Activated naive CD4-positive, alpha-beta T cell treated with anti-CD3 and anti-CD28 coated beads, Interleukin-2, amount 50 U/mL, for 24 hours (primary cell): Measurements from ENCODE around the gene INPP5K.
"Not testable (repeated sequence)": the region's sequence is repeated elsewhere in the genome, so short reads cannot be mapped to it uniquely, and the experiment has no call there.

Experiments
- H3K27ac Mint-ChIP-seq: one replicate; pipeline ENCODE4 v1.8.0; 2021; ENCODE audit warnings: mild to moderate bottlenecking, mixed read lengths
- H3K27me3 Mint-ChIP-seq: one replicate; pipeline ENCODE4 v1.8.0; 2021; ENCODE audit warnings: mixed read lengths
- H3K36me3 Mint-ChIP-seq: one replicate; pipeline ENCODE4 v1.8.0; 2021; ENCODE audit warnings: mixed read lengths
- H3K4me1 Mint-ChIP-seq: one replicate; pipeline ENCODE4 v1.8.0; 2021; ENCODE audit warnings: mixed read lengths
- H3K4me3 Mint-ChIP-seq: one replicate; pipeline ENCODE4 v1.8.0; 2021; ENCODE audit warnings: mild to moderate bottlenecking, mixed read lengths
- H3K9me3 Mint-ChIP-seq: one replicate; pipeline ENCODE4 v1.8.0; 2021; ENCODE audit warnings: mixed read lengths

The INPP5K gene

DNA sequence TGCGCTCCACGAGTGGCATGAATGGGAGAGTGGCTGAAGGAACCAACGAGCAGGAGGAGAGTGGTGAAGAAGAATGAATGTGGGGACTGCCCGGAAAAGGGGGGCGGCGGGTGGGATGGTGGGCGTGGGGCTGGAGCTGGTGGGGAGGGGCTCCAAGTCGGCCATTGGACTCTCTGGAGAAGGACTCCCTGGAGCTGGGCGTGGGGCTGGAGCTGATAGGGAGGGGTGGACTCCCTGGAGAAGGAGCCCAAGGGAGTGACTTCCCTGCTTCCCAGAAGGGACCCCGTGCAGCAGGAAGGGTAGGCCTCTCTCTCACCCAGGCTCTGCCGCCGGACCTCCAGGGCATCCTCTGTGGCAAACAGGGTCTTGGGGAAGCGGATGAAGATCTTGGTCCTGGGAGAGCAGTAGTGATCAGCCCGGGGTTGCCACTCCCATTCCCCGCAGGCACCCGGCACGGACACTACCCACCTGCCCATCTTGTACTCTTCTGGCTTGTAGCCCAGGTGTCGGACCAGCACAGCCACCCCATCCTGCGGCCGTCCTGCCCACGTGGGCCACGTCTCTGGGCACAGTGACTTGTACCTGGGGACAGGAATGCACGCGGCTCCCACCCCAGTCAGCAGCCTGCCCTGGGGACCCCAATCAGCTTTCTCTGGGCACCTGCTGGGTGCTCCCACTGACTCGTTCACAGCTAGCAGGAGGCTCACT, 45.5 kb downstream of the INPP5K start:
- Mint-ChIP-seq H3K9me3 (no peaks in the 10 kb centered on the region), H3K36me3 (peaks cover 9% of the 10 kb centered on the region), H3K27ac (no peak overlapping the region), H3K27me3 (no peaks in the 10 kb centered on the region), H3K4me1 (peaks cover 17% of the 10 kb centered on the region), H3K4me3 (no peak overlapping the region)

DNA sequence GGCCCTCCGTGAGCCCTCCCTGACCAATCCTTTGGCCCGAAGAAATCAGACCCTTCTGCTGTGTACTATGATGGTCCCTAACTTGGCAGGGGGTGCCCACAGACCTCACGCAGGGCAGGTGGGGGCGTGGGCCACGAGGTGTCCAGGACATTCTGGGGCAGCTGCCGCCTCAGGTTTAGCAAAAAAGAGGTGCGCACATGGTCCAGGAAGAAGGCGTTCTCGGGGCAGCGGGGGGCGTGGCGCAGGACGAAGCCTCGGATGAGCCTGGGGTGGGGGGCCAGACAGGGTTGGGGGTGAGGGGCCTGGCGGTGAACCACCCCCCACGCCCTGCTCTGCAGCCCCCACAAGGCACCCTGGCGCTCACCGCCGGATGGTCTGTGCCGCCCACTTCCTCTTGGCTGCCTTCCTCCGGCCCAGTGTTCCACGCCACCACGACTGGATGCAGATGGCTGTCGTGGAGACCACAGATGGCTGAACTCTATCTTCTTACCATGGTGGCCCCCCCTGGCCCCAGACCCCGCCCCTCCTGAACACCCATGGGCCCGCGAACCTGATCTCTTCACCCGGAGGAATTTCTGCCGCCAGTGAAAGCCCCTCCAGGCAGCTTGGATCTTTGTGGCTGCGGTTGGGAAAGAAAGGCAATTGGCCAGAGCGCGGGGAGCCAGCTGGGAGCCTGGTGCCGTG, 46.2 kb downstream of the INPP5K start:
- peaks cover 17% of the 10 kb centered on the region for H3K4me1 Mint-ChIP-seq
- no peaks in the 10 kb centered on the region for H3K27me3 Mint-ChIP-seq
- H3K9me3 Mint-ChIP-seq, result no peaks in the 10 kb centered on the region
- H3K27ac Mint-ChIP-seq, result no peak overlapping the region
- H3K36me3 Mint-ChIP-seq, result peaks cover 9% of the 10 kb centered on the region
- no peak overlapping the region for H3K4me3 Mint-ChIP-seq

DNA sequence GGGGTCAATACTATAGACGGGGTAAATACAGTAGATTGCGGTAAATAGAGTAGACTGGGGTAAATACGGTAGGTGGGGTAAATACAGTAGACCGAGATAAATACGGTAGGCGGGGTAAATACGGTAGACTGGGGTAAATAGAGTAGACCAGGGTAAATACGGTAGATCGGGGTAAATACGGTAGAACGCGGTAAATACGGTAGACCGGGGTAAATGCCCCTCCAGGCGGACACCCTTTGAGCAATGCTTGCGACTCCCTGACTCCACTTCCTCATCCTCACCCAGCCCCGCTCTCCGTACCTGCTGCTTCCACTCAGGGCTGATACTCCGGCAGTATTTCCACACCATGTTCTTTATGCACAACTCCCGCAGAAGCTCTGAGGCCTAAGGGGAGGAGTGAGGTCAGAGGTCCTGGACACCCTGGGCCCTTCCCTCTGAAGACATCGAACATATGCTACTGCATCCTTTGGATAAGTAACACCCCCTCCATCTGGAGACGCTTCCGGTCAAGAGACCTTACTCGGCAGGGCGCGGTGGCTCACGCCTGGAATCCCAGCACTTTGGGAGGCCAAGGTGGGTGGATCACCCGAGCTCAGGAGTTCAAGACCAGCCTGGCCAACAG, 47.1 kb downstream of the INPP5K start:
- no peaks in the 10 kb centered on the region for H3K9me3 Mint-ChIP-seq
- no peak overlapping the region for H3K27ac Mint-ChIP-seq
- H3K4me3 Mint-ChIP-seq, result no peak overlapping the region

DNA sequence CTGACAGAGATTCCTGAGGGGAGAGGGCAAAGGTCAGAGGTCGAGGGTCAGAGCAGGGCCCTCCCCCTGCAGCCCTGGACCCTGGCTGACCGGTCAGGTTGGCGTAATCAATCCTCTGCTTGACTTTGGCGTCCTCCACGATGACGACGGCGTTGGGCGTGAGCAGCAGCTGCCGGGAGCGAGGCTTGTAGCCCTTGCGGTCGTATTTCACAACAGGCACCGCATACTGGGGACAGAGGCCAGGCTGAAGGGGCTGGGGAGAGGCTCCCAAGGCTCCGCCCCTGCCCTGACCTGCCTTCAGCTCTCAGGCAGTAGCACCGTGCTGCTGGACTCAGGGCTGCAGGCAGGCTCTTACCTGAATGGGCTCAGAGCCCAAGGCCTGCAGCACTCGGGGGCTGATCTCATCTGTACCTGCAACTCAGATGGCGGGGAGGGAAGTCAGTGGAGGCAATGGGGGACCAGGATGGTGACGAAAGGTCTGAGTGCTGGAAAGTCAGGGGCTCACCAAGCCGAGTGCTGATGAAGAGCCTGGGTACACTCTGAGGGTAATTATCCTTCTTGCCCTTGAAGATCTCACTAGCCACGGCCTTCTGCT, 48.4 kb downstream of the INPP5K start:
- Mint-ChIP-seq H3K36me3 (peaks cover 9% of the 10 kb centered on the region), H3K27me3 (peaks cover 1% of the 10 kb centered on the region), H3K4me1 (peaks cover 14% of the 10 kb centered on the region), H3K27ac (no peak overlapping the region), H3K4me3 (no peak overlapping the region), H3K9me3 (no peaks in the 10 kb centered on the region)

More for the DNA sequence above, 47.1 kb downstream of the INPP5K start:
- H3K27me3 Mint-ChIP-seq, result peaks cover 1% of the 10 kb centered on the region
- H3K4me1 Mint-ChIP-seq, result peaks cover 17% of the 10 kb centered on the region
- H3K36me3 Mint-ChIP-seq, result peaks cover 9% of the 10 kb centered on the region

DNA sequence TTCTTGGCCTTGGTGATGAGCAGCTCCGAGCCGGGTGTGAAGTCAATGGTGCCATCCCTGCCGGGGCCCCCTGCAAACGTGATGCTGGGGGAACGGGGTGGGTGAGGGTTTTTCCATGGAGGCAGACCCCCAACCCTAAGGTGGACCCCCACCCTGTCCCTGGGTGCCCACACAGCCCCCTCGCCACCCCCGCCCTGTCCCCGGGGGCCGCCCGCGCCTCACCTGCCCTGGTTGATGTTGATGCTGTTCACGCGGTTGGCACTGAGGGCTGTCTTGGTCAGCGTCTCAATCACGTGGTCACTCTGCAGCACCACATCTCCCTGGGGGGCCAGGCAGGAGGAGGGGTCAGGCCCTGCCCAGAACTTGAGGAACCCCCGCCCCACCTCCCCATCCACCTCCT, 49.2 kb downstream of the INPP5K start:
- H3K27me3 Mint-ChIP-seq, result peaks cover 1% of the 10 kb centered on the region
- H3K9me3 Mint-ChIP-seq, result no peaks in the 10 kb centered on the region
- no peak overlapping the region for H3K4me3 Mint-ChIP-seq
- peaks cover 15% of the 10 kb centered on the region for H3K4me1 Mint-ChIP-seq
- no peak overlapping the region for H3K27ac Mint-ChIP-seq
- H3K36me3 Mint-ChIP-seq, result peaks cover 9% of the 10 kb centered on the region

DNA sequence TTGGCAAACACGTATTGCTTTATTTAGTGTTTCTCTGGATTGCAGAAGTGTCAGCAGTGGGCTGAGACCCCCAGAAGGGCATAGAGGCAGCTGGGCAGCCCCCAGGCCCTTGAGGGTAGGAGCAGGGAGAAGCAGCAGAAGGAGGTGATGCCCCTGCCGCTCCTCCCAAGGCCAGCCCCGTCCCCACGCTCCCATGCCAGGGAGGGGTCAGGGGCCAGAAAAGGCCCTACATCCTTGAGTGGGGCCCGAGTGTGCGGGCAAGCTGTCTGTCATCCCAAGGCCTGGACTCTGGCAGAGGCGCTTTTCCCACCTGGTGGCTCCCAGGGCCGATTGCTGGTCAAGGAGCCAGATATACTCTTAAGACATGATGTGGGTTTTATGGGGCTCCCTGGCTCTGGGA, 52.2 kb downstream of the INPP5K start:
- peak overlapping the region; percentile 85 for H3K27ac Mint-ChIP-seq
- no peaks in the 10 kb centered on the region for H3K9me3 Mint-ChIP-seq
- peaks cover 36% of the 10 kb centered on the region for H3K4me1 Mint-ChIP-seq
- peaks cover 1% of the 10 kb centered on the region for H3K27me3 Mint-ChIP-seq
- no peak overlapping the region for H3K4me3 Mint-ChIP-seq
- peaks cover 7% of the 10 kb centered on the region for H3K36me3 Mint-ChIP-seq

DNA sequence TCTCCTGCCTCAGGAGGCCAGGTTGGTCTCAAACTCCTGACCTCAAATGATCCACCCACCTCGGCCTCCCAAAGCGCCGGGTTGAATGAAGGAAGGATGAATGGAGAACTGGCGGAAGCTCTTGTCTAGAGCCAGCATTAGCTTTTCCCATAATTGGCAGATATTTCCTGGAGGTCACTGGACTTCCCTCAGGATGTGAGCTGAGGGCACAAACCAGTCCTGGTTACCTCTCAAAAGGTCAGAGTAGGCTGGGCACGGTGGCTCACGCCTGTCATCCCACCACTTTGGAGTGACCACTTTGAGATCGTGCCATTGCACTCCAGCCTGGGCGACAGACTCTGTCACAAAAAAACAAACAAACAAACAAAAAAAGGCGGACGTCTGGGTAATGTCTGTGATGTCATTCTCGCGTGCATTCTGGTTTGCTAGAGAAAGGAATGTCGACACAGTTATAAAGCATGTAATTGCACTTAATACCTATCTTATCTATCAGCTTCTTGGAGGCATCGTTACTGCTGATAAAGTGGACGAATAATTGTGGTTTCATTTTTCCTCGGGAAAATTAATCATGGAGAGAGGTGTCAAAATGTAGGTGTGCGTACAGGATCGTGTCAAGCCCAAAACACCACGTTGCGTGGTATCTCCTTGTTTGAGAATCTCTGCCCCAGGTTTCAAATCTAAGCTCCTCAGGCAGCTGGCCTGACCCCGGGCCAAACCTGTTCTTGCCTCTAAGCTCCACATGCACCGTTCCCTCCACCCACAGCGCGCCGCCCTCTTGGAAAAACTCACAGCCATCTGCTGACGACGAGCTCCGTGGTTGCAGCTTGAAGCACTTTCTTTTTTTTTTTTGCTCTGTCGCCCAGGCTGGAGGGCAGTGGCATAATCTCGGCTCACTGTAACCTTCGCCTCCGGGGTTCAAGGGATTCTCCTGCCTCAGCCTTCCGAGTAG, 54.0 kb downstream of the INPP5K start:
- Mint-ChIP-seq H3K4me1 (peaks cover 36% of the 10 kb centered on the region), H3K4me3 (peak overlapping the region; percentile 75), H3K27ac (peak overlapping the region; percentile 41), H3K27me3 (peaks cover 1% of the 10 kb centered on the region), H3K9me3 (no peaks in the 10 kb centered on the region), H3K36me3 (no peaks in the 10 kb centered on the region)

DNA sequence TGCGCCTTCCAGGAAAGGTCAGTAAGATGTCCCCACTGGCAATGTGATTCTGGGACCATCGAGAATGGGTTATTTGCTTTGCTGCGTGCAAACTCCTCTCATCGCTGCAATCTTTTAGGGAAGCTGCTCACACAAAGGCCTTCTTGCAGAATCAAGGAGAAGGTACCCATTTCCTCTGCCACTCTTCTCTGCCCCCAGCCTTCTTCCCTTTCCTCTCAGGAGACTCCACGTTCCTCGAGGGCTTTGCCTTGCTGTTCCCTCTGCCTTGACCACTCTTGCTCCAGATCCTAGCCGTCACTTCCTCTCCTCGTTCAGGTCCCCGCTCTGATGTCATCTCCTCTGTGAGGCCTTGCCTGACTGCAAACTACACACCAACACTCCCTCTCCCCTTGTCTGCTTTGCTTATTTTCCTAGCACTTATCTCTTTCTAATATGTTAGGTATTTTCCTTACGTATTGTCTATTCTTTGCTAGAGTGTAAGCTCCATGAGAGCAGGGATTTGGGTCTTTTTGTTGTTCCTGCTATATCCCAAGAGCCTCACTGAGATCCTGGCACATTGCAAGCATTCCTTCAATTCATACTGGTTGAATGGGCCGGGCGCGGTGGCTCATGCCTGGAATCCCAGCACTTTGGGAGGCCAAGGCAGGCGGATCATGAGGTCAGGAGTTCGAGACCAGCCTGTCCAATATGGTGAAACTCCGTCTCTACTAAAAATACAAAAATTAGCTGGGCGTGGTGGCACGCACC, 55.0 kb downstream of the INPP5K start:
- no peaks in the 10 kb centered on the region for H3K9me3 Mint-ChIP-seq
- H3K27me3 Mint-ChIP-seq, result peaks cover 1% of the 10 kb centered on the region
- H3K4me1 Mint-ChIP-seq, result peaks cover 42% of the 10 kb centered on the region
- no peaks in the 10 kb centered on the region for H3K36me3 Mint-ChIP-seq
- no peak overlapping the region for H3K4me3 Mint-ChIP-seq
- peak overlapping the region; percentile 53 for H3K27ac Mint-ChIP-seq

DNA sequence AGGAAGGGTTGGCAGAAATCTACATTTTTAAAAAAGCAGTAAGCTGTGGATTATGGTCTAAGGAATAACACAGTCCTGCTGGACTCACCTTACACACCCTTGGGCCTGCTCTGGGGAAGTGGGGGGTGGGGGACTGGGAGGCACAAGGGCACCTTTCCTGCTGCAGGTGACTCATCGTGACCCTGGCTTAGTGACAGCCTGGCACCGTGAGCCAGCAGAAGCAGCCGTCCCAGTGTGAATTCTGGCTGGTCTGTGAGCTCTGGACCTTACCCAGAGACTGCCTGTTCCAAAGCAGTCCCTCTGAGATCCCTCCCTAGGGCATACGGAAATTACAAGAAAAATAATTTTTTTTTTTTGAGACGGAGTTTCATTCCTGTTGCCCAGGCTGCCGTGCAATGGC, 56.2 kb downstream of the INPP5K start:
- Mint-ChIP-seq H3K9me3 (no peaks in the 10 kb centered on the region), H3K4me3 (no peak overlapping the region), H3K27ac (no peak overlapping the region), H3K27me3 (peaks cover 1% of the 10 kb centered on the region), H3K4me1 (peaks cover 44% of the 10 kb centered on the region), H3K36me3 (no peaks in the 10 kb centered on the region)

DNA sequence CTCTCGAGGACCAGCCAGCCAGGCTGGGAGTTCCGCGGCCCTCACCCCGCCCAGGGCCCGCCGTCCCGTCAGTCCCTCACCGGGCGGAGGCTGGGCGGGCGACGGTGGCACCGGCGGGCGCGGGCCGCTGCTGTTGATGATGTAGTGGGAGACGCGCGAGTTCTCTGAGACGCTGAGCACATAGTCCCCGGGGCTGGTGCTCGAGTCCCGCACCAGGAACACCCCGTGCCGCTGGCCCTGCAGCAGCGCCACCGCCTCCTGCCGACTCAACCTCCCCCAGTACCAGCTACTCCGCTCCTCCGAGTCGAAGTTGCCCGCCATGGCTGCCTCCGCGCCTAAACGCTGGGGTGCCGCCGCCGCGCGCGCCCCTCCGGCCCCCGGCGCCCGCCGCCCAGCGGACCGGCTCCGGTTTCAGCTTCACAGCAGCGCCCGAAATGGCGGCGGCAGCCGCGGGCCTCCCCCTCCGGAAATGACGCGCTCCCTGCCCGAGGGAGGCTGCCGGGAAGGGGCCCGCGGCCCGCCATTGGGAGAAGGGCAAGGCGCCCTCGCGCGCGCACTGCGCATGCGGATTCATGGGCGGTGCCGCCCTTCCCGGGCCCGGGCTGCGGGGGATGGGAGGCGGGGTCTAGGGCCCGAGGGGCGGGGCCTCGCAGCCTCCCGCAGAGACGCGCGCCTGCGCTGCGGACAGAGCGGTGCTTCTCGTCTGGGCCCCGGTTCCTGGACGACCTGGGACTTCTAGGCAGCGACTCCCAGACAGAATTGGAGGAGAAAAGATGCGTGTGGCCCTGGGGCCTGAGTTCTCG, 60.4 kb downstream of the INPP5K start, which contains the start of gene CRK:
CRK (minus strand) TSS at position 436 of the 803 bp plus-strand sequence; CDS start at position 321, 115 bp downstream.
- Mint-ChIP-seq H3K36me3 (peaks cover 3% of the 10 kb centered on the region), H3K4me1 (peaks cover 56% of the 10 kb centered on the region)

DNA sequence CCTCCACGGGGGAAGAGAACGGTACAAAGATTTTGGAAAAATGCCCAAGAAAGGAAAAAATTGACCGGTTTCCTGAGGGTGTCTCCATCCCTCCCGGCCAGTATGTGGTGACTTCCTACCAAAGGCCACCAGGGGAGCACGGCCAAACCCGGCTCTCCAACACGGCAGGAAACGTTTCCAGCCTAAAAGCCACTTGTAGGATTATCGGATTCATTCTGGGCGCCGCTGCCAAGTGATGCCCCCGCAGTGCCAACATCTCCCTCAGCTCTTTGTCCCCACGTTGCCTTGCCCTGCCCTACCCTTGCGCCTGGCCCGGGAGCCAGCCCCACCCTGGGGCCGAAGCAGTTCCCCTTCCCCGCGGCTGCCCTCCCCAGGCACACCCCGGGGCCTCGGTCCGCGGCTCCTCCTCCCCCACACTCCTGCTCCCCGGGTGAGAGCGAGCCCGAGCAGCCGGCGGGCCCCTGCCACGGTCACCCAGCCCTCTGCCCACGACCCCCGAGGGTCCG, 61.1 kb downstream of the INPP5K start:
- no peaks in the 10 kb centered on the region for H3K9me3 Mint-ChIP-seq
- H3K4me1 Mint-ChIP-seq, result peaks cover 54% of the 10 kb centered on the region
- H3K4me3 Mint-ChIP-seq, result peak overlapping the region; percentile 88
- H3K36me3 Mint-ChIP-seq, result peaks cover 3% of the 10 kb centered on the region
- no peaks in the 10 kb centered on the region for H3K27me3 Mint-ChIP-seq
- H3K27ac Mint-ChIP-seq, result peak overlapping the region; percentile 80

More for the DNA sequence above, 60.4 kb downstream of the INPP5K start, which contains the start of gene CRK:
- peak within 1 kb of the TSS; percentile 88 for H3K4me3 Mint-ChIP-seq
- peak within 1 kb of the TSS; percentile 80 for H3K27ac Mint-ChIP-seq
- no peaks in the 10 kb centered on the region for H3K27me3 Mint-ChIP-seq
- H3K9me3 Mint-ChIP-seq, result no peaks in the 10 kb centered on the region

DNA sequence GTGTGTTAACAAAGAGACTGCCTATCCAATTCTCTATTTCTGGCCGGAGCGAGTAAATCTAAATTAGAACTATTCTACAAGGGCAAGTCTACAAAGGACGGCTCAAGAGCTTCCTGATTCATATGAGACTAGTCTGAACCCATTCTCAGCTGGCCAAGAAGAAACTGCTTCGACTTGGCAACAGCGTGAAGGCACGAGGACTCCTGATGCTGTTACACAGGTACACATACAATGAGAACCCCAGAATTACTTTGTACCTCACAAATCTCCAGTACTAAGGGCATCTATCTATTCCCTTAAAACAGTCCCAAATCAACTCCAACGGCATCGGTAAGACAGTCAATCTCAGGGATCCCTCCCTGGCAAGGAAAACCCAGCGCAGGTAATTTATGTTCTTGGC, 61.9 kb downstream of the INPP5K start:
- peaks cover 49% of the 10 kb centered on the region for H3K4me1 Mint-ChIP-seq
- no peaks in the 10 kb centered on the region for H3K27me3 Mint-ChIP-seq
- H3K9me3 Mint-ChIP-seq, result no peaks in the 10 kb centered on the region
- peaks cover 3% of the 10 kb centered on the region for H3K36me3 Mint-ChIP-seq
- peak overlapping the region; percentile 88 for H3K4me3 Mint-ChIP-seq
- peak overlapping the region; percentile 79 for H3K27ac Mint-ChIP-seq

DNA sequence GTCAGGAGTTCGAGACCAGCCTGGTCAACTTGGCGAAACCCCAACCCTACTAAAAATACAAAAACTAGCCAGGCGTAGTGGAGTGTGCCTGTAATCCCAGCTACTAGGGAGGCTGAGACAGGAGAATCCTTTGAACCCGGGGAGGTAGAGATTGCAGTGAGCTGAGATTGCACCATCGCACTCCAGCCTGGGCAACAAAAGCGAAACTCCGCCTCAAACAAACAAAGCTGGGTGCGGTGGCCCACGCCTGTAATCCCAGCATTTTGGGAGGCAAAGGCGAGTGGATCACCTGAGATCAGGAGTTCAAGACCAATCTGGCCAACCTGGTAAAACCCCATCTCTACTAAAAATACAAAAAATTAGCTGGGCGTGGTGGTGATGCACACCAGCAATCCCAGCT, 62.7 kb downstream of the INPP5K start:
- Mint-ChIP-seq H3K4me3 (peak overlapping the region; percentile 65), H3K4me1 (peaks cover 57% of the 10 kb centered on the region)
- H3K9me3 Mint-ChIP-seq, H3K27me3 Mint-ChIP-seq, H3K36me3 Mint-ChIP-seq, H3K27ac Mint-ChIP-seq: not testable (repeated sequence)
